Rectal smooth muscle tissue (tissue), 1 donor: Measurements from ENCODE around the gene MPZL1.

Experiments used
- H3K27ac ChIP-seq: one replicate; pipeline ENCODE4 v1.7.0; 2013; ENCODE audit warnings: low read depth, low read length, inconsistent platforms
- H3K27me3 ChIP-seq: one replicate; pipeline ENCODE4 v1.7.0; 2013; ENCODE audit warnings: low read length; ENCODE audit not compliant: control insufficient read depth, insufficient read depth
- H3K36me3 ChIP-seq: one replicate; pipeline ENCODE4 v1.7.0; 2013; ENCODE audit warnings: low read length; ENCODE audit not compliant: control insufficient read depth, insufficient read depth
- H3K4me1 ChIP-seq: one replicate; pipeline ENCODE4 v1.7.0; 2013; ENCODE audit warnings: low read length; ENCODE audit not compliant: control insufficient read depth, insufficient read depth
- H3K4me3 ChIP-seq: one replicate; pipeline ENCODE4 v1.7.0; 2013; ENCODE audit warnings: low read length
- H3K9ac ChIP-seq: one replicate; pipeline ENCODE4 v1.7.0; 2013; ENCODE audit warnings: low read length

The MPZL1 gene

DNA sequence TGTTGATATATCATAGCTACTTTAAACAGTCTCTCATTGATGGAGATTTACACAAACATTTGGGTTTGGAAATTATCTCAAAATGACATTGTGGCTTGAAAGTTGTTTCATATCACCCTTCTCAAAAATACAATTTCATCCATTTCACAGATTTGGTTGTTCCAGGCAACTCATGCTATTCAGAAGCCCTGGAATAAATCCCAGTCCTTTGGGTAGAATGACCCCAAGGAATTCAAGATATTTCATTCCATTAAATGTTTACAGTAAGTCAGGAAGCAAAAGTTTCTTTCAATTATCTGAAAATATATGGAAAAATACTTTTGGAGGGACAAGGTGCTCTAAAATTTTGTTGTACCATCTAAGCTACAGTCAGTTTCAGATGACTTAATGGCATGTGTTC lies 27.1 kb downstream of the MPZL1 start:
- Histone ChIP-seq H3K4me1 (peaks cover 9% of the 10 kb centered on the region), H3K27ac (no peak overlapping the region), H3K36me3 (no peaks in the 10 kb centered on the region), H3K4me3 (no peak overlapping the region), H3K9ac (no peak overlapping the region), H3K27me3 (no peaks in the 10 kb centered on the region)

DNA sequence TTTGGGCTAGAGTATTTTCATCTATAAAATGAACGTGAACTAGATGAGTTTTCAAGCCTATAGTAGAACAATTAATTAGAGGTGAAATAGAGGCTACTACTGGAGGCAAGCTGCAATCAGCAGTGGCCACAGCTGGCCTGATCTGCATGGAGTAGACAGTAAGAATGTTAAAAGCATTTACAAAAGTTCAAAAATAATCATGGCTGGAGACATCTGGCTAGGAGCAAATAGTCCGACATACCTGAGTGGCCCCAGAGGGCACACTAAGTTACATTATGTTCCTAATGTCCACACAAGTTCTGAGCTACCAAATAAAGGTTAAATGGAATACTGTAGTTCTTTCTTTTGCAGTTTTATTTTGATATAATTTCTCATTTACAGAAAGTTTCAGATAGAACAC lies 28.0 kb downstream of the MPZL1 start:
- Histone ChIP-seq H3K4me1 (peaks cover 9% of the 10 kb centered on the region), H3K4me3 (no peak overlapping the region), H3K36me3 (no peaks in the 10 kb centered on the region), H3K27ac (no peak overlapping the region), H3K27me3 (no peaks in the 10 kb centered on the region), H3K9ac (no peak overlapping the region)

DNA sequence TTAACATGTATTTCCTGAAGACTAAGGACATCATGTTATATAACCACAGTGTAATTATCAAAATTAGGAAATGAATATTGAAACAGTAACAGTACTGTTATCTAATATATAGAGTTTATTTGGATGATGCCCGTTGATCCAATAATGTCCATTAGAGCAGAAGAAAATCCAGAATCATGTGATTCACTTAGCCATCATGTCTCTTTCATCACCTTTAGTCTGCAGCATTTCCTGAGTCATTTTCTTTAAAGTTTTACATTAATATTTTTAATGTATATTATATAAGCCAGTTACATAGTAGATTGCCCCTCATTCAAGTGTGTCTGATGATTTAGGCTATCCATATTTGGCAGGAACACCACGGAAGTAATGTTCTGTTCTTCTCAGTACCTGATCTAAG lies 28.9 kb downstream of the MPZL1 start:
- no peak overlapping the region for H3K9ac ChIP-seq
- peaks cover 9% of the 10 kb centered on the region for H3K4me1 ChIP-seq
- no peak overlapping the region for H3K27ac ChIP-seq
- H3K4me3 ChIP-seq, result no peak overlapping the region
- no peaks in the 10 kb centered on the region for H3K36me3 ChIP-seq
- H3K27me3 ChIP-seq, result no peaks in the 10 kb centered on the region

DNA sequence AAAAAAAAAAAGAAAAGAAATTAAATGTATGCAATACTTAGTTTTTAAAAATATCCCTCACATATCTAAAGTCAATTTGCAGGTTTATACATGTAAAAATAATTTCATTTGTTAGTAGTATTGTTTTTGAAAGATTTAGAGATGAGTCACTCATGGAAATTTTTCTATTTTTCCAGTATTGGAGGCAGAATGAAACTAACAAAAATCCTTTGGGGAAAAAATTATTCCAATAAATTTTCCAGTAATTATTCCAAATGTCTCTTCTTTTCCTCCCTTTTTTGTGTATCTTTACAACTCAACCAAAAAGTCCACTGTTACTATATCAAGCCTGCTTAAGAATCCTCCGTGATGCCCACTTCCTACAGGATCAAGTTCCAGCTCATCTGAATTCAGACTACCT lies 29.9 kb downstream of the MPZL1 start:
- no peak overlapping the region for H3K9ac ChIP-seq
- H3K36me3 ChIP-seq, result no peaks in the 10 kb centered on the region
- H3K4me1 ChIP-seq, result peaks cover 9% of the 10 kb centered on the region
- H3K27ac ChIP-seq, result no peak overlapping the region
- H3K27me3 ChIP-seq, result no peaks in the 10 kb centered on the region
- no peak overlapping the region for H3K4me3 ChIP-seq

DNA sequence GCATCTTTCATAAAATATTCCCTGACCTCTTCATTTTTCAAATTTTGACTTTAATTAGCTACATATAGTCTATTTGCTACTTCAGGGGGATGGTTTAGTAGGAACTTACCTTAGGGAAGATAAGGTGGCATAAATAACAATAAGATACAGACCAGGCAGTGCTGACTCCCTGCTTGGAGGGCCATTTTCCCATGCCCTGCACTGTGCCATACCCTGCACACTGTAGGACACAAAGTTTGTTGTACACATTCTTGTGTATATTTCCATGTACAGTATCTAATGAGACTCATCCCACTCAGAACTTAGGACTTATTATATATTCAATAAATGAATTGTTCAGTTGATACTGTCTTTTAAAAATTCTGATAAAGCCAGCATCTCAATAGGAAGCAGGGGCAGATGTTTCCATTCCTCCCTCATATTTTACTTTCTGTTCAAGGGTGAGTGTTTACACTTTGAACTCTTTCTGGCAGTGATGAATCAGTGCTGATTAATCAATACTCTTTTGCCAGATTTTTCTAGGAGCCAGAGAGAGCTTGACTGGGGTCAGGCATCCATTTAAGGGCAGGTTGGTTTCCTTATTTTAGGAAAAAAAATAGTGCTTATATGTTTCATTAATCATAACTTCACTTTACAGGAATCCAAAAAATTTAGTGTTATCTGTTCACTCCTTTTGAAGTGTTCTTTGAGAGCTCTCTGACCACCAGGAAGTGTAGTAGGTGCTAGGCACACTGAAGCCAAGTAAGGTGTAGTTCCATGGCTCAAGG lies 30.6 kb downstream of the MPZL1 start:
- Histone ChIP-seq H3K27ac (no peak overlapping the region), H3K4me1 (peaks cover 9% of the 10 kb centered on the region), H3K27me3 (no peaks in the 10 kb centered on the region), H3K36me3 (no peaks in the 10 kb centered on the region), H3K9ac (no peak overlapping the region), H3K4me3 (no peak overlapping the region)

DNA sequence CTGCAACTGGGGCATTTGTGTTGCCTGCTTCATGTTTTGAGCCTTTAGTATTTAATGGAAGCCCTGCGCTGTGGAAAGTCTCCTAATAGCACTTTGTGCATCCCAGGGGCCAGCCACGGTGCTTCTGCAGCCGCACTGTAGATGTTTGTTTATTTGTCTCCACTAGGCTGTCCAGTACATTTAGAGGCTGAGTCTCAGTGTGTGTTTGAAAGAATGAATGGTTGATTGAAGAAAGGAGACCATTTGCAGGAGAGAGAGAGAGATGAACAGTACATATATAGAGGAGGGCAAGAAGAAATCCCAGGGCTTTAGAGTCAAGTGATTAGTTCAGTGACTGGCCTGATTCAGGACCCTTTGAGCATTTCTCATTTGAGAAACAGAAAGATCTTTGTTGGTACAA lies 33.9 kb downstream of the MPZL1 start:
- Histone ChIP-seq H3K9ac (no peak overlapping the region), H3K27ac (no peak overlapping the region), H3K27me3 (no peaks in the 10 kb centered on the region), H3K4me1 (no peaks in the 10 kb centered on the region), H3K36me3 (no peaks in the 10 kb centered on the region), H3K4me3 (no peak overlapping the region)

DNA sequence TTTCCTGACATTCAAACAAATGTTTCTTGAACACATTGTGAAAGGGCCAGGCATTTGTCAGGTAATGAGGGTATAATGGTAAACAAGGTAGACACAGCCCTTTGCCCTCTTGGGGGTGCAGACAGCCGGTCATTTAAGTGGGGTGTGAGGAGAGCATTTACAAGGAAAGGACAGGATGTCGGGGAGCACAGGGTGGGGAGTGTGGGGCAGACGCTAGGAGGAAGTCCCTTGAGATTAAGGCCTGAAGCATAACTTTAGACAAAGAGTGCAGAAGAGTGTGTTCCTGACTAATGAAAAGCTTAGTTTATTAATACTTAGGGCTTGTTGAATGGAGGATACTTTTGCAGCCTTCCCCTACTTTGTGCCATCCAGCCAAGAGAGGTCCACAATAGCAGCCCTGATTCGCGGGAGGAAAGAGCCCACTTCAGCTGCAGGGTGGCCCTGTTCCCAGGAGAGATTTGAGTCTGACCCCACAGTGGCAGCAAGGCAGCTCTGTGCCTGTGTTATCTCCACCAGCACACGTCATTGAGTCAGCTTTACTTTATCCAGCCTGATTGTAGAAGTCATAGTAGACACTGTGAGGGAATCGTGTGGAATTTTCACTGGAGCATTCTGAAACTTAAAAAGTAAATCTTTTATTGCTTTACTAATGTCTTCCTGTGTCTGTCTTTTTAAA lies 35.1 kb downstream of the MPZL1 start:
- H3K4me3 ChIP-seq, result no peak overlapping the region
- no peaks in the 10 kb centered on the region for H3K4me1 ChIP-seq
- no peak overlapping the region for H3K27ac ChIP-seq
- H3K9ac ChIP-seq, result no peak overlapping the region
- H3K27me3 ChIP-seq, result no peaks in the 10 kb centered on the region
- H3K36me3 ChIP-seq, result no peaks in the 10 kb centered on the region

DNA sequence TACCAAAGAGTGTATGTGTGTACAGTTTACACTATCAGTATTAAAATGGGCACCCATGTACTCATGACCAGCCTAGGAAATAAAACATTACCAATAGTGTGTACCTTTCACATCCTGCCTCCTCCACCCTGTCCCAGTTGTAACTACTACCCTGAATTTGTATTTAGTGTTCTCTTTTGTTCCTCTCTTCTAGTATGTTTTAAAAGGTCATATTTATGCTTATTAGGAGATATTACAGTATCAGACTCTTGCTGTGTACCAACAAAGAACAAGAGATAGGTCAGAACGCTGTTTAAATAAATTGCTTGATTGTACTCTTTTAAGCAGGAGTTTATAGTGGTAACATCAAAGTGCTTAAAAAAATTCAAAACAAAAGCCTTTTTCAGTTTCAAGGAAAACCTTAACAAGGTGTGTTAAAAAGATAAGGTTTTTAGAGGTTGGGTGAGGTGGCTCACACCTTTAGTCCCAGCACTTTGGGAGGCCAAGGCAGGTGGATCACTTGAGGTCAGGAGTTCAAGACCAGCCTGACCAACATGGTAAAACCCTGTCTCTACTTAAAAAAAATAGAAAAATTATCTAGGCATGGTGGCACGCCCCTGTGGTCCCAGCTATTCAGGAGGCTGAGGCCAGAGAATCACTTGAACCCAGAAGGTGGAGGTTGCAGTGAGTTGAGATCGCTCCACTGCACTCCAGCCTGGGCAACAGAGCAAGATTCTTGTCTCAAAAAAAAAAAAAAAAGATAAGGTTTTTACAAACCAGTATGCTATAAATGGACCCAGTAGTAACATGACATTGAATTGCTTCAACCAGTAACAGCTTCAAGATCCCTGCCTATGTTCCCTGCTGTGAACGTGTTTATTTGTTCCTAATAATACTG lies 35.9 kb downstream of the MPZL1 start:
- Histone ChIP-seq H3K4me1 (no peaks in the 10 kb centered on the region), H3K36me3 (no peaks in the 10 kb centered on the region), H3K9ac (no peak overlapping the region), H3K27ac (no peak overlapping the region), H3K4me3 (no peak overlapping the region), H3K27me3 (no peaks in the 10 kb centered on the region)

DNA sequence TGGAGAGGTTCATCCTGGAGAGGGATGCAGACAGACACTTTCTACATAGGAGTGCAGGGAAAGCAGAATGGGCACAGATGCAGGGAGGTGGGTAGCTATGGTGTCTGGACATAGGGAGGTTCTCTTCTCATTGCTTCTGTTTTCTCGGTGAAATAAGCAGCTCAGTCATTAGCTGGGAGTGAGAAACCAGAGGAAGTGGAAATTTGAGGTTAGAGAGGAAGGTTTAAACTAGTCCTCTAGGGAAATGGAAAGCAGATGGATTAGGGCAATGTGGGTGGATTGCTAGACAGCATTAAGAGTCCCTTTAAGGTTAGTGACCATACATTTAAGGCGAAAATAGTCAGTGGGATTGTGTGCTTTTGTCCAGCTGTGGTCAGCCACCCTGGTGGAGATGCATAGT lies 39.6 kb downstream of the MPZL1 start:
- no peaks in the 10 kb centered on the region for H3K36me3 ChIP-seq
- no peaks in the 10 kb centered on the region for H3K27me3 ChIP-seq
- no peak overlapping the region for H3K27ac ChIP-seq
- no peak overlapping the region for H3K9ac ChIP-seq
- no peaks in the 10 kb centered on the region for H3K4me1 ChIP-seq
- no peak overlapping the region for H3K4me3 ChIP-seq

DNA sequence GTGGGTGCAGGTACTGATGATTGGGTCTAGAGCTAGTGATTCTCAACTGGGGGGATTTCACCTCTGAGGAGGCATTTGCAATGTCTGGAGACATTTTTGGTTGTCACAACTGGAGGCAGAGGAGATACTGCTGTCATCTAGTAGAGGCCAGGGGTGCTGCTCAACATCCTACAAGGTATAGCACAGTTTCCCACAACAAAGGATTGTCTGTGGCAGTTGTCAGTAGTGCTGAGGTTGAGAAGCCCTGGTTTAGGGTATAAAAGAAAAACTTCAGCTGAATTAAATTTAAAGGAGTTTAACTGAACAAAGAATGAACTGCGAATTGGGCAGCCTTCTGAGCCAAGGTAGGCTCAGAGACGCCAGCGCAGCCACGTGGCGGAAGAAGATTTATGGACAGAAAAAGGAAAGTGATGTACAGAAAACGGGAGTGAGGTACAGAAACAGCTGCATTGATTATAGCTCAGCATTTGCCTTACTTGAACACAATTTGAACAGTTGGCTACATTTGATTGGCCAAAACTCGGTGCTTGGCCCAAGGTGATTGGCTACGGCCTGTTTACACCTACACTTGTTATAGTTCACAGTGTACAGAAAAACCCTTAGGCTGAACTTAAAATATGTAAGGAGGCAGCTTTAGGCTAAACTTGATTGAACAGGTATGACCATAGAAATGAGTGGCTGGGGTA lies 40.4 kb downstream of the MPZL1 start:
- H3K9ac ChIP-seq, result no peak overlapping the region
- no peak overlapping the region for H3K27ac ChIP-seq
- no peak overlapping the region for H3K4me3 ChIP-seq
- H3K4me1 ChIP-seq, result no peaks in the 10 kb centered on the region
- H3K36me3 ChIP-seq, result peaks cover 5% of the 10 kb centered on the region
- H3K27me3 ChIP-seq, result no peaks in the 10 kb centered on the region

DNA sequence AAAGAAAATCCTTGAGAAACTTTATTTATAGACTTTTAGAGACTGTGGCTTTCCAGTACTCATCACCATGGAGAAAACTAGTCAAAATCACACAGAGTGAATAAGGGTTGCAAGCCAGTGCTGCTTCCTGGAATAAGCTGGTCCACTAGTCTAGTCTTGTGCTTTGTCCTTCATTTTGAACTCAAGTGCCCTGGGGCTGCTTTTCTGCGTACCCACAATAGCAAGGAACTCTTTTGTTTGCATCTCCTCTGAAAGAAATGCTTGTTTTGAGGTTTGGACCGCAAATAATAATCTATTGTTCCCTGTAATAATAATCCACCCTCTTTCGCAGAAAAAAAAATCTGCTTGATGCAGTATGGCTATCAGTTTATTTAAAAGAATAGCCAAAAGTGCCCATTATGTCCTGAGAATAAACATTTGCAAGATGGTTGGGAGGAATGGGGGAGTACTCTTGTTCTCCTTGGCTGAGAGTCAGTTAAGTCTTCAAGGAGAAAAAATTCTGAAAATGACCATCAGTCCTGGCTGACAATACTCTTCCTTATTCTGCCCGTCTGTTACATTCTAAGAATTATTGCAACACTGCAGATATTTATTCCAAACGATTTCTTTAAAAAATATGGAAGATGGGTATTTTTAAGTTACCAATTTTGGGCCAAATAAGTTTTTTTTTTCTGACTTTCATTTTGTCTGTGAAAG lies 41.9 kb downstream of the MPZL1 start:
- H3K4me3 ChIP-seq, result no peak overlapping the region
- H3K4me1 ChIP-seq, result no peaks in the 10 kb centered on the region
- H3K27ac ChIP-seq, result no peak overlapping the region
- H3K27me3 ChIP-seq, result no peaks in the 10 kb centered on the region
- no peak overlapping the region for H3K9ac ChIP-seq
- peaks cover 5% of the 10 kb centered on the region for H3K36me3 ChIP-seq
